ENCODE measurements around the gene CMTM5. TPM values are rescaled to one million over a fixed set of nuclear protein-coding genes. Genes with fewer than 3 reads are reported as not detected.

CMTM5 gene
- total RNA-seq, 1 donor = not detected

- DNase-seq (ENCODE audit: low read depth) = no peak
- no peak for TF ChIP-seq CTCF (IDR thresholded peaks at IDR 0.05; ENCODE audit: insufficient read depth, low read depth, low read length)
- H3K4me3 ChIP-seq (ENCODE audit: low read depth, low read length) = no peak overlapping the region
Observed at GRCh38 chr14:23346693-23347405, 30.0 kb upstream of the CMTM5 start.

- no peak overlapping the region for H3K4me3 ChIP-seq (ENCODE audit: low read depth, low read length)
- DNase-seq (ENCODE audit: low read depth) = no peak
- TF ChIP-seq CTCF (IDR thresholded peaks at IDR 0.05; ENCODE audit: insufficient read depth, low read depth, low read length) = no peak
Observed at GRCh38 chr14:23347406-23348296, 29.2 kb upstream of the CMTM5 start.

- no peak for DNase-seq (ENCODE audit: low read depth)
- H3K4me3 ChIP-seq (ENCODE audit: low read depth, low read length) = no peak overlapping the region
- no peak for TF ChIP-seq CTCF (IDR thresholded peaks at IDR 0.05; ENCODE audit: insufficient read depth, low read depth, low read length)
Observed at GRCh38 chr14:23348297-23348655, 28.6 kb upstream of the CMTM5 start.

GRCh38 chr14:23349156-23349845, 27.5 kb upstream of the CMTM5 start:
- no peak for TF ChIP-seq CTCF (IDR thresholded peaks at IDR 0.05; ENCODE audit: insufficient read depth, low read depth, low read length)
- no peak for DNase-seq (ENCODE audit: low read depth)
- no peak overlapping the region for H3K4me3 ChIP-seq (ENCODE audit: low read depth, low read length)

GRCh38 chr14:23351681-23352505, 25.0 kb upstream of the CMTM5 start:
- peak overlapping the region; percentile 69 for H3K4me3 ChIP-seq (ENCODE audit: low read depth, low read length)
- TF ChIP-seq CTCF (IDR thresholded peaks at IDR 0.05; ENCODE audit: insufficient read depth, low read depth, low read length) = no peak
- peak; percentile 4 for DNase-seq (ENCODE audit: low read depth)
